Embryonic facial prominence (tissue), 1 donor: Measurements from ENCODE around the gene NFX1.
"Not testable (repeated sequence)": the region's sequence is repeated elsewhere in the genome, so short reads cannot be mapped to it uniquely, and the experiment has no call there.

ENCODE experiments used
- DNase-seq: peaks from one replicate; pipeline ENCODE4 v3.0.0-alpha.2; 2016; ENCODE audit errors: extremely low spot score

The NFX1 gene

DNA sequence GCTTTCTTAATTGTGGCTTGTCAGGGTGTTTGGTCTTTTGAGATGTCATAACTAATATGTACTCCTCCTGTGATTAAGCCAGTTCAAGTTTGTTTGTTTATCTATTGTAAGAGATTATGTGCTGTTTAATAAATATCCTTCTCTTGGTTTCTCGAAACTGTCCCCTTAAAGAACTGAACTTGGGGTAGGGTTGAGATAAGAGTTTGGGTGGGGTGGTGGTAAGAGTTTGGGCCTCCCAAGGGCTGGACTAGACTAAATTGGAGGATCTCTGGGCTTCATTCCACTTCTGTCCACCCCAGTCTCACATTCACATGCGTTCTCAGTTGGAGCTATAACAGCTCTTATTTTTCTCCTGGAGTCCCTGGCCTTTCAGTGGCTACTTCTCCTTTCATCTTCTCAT, 73.8 kb downstream of the NFX1 start:
- DNase-seq, result no peak

DNA sequence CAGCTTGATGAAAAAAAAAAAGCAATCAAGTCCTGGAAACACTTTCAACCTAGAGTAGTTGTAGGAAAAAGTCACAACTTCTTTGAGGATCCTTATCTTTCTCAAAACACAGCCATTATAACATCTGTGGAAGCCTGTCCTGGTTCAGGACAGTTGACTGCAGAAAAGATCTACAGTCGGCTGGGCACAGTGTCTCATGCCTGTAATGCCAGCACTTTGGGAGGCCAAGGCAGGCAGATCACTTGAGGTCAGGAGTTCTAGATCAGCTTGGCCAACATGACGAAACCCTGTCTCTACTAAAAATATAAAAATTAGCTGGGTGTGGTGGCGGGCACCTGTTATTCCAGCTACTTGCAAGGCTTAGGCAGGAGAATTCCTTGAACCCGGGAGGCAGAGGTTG, 74.5 kb downstream of the NFX1 start:
- DNase-seq, result not testable (repeated sequence)

GRCh38 chr9:33366979-33367480, 76.7 kb downstream of the NFX1 start:
- no peak for DNase-seq

DNA sequence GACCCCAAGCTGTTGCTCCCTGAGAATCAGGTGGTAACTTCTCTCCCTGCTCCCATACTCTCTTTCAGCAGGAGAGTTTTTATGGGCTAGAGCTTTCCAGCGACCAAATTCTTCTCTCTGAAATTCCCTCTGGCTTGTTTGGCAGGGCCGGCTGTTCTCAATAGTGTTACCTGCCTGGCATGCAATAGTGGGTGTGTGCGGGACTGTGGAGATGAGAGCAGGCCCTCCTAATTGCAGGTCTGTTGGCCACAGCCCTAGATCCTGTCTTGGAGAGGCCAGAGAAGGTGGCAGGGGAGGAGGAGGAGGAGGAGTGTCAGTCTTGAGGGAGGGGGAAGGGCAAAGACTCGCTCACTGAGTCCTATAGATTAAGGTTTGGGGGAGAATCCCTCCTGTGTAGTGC, 82.6 kb downstream of the NFX1 start:
- DNase-seq, result no peak

DNA sequence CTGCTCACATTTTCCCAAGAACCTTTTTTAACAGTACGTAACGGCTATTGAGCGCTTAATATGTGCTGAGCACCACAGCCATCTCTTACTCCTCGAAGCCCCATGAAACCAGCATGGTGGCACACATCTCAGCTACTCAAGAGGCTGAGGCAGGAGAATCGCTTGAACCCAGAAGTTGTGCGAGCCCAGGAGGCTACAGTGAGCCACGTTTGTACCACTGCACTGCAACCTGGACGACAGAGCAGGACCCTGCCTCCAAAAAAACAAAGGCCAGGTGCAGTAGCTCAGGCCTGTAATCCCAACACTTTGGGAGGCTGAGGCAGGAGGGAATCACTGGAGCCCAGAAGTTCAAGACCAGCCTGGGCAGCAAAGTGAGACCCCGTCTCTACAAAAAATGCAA, 83.9 kb downstream of the NFX1 start:
- no peak for DNase-seq

- peak; percentile 57 for DNase-seq
These were observed 84.4 kb downstream of the NFX1 start for GRCh38 chr9:33374634-33375237.

DNA sequence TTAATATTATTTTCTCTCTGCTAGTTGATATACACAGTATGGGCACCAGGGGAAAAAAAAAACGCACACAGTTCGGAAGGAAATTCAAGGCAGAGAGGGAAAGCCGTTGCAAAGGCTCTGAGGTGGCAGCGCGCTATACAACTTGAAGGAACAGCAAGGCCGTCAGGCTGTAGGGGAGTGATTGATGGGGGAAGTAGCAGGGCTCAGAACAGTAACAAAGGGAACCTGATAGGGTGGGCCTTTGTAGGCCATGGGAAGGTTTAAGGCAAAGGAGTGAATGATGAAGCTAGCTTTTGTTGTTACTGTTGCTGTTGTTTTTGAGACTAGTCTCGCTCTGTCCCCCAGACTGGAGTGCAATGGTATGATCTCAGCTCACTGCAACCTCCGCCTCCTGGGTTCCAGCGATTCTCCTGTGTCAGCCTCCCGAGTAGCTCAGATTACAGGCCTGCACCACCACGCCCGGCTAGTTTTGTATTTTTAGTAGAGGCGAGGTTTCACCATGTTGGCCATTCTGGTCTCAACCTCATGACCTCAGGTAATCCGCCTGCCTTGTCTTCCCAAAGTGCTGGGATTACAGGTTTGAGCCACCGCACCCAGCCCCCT, 85.0 kb downstream of the NFX1 start:
- no peak for DNase-seq

DNA sequence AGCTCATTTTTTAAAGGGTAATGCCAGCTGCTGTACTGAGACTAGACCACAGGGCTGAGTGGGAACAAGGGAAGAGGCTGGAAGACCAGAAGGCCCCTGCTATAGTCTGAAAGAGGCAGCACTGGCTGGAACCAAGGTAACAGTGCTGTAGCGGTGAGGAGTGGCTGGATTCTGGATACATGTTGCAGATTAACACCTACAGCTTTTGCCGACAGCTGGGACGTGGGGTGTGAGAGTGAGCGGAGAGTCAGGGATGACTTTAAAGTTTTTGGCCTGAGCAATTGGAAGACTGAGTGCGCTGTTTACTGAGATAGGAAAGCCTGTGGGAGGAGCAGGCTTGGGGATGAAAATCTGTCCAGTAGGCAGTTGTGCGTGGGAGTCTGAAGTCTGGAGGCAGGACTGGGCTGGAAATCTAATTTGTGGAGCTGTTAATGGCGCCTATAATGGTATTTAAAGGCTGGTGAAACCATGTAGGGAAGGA, 85.6 kb downstream of the NFX1 start:
- no peak for DNase-seq

- no peak for DNase-seq
These were observed 86.9 kb downstream of the NFX1 start for GRCh38 chr9:33377089-33377715.

DNA sequence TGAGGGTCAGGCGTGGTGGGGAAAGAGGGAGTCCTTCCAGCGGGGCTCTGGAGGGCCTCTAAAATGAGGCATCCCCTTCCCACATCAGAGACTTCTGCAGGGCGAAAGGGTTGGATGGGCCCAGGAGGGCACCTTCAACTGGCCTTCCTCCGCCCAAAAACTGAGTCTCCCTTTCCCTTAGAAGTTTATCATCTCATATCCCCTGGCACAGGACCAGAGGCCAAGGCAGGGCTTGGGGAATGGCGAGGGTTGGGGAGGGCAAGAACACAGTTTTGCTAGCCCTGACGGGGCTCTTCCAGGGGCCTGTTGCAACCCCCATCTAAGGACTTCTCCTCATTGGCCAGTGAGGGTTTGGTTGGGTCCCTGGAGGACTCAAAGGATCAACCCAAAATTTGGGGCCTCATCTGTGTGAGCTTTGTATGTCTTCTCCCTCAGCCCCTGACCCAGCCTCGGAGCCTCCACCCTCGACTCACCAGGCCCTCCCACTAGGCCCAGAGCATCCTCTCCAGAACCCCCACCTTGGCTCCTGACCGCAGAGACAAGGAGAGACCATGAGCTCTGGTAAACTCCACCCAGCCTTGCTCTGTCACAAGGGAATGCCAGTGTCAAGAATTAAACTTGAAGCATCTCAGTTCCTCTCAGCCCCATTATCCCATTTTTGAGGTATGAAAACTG, 87.9 kb downstream of the NFX1 start:
- no peak for DNase-seq

- DNase-seq, result no peak
These were observed 89.5 kb downstream of the NFX1 start for GRCh38 chr9:33379666-33380389.

DNA sequence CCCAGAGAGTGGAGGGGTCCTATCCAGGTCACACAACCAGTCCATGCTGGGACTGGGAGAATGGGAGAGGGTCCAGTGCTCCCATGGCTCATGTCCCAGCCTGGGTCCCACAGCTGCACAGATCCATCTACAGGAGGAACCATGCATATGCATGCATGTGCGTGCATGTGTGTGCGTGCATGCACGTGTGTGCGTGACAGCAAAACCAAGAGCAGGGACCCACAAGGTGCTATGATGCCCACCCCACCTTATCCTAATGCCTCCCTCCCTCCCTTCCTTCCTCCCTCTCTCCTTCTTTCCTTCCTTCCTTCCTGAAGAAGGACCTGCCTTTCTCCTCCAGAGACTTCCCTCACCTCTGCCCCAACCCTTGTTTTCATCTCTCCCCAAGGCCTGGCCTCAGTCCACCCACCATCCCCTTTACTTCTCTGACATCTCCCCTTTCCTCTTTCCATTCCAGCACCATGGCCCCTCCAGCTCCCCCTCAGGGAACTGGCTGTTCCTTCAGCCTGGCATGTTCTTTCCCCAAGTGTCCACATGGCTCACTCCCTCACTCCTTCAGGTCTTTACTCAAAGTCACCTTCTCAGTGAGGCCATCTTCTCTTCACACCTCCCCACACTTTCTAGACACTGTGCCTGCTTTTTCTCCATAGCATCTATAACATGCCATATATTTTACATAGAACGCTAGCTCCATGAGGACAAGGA, 90.2 kb downstream of the NFX1 start:
- no peak for DNase-seq

DNA sequence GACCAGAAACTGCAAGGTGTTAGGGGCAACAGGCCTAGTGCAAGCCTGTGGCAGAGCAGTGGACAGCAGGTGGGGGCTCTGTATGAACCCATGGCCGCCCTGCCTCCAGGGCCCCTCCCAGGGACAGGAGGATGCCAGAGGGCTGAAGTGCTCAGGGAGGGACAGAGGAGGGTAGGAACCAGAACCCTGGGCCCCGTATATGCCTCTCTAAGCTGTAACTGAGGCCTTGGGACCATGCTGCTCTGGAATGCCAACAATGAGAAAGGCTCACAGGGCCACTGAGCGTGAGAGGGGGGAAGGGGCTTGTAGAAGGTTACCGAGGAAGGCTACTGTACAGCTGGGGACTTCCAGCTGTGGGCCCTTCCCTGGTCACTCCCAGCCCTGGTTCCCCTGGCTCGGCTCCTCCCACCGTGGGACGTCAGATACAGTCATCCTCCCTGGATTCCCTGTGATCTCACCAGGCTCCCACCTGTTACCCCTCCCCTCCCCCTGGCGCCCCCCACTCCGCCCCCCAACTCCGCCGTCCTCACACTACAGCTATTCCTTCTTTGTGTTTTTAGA, 91.0 kb downstream of the NFX1 start:
- DNase-seq, result no peak

GRCh38 chr9:33382397-33382796, 92.1 kb downstream of the NFX1 start:
- DNase-seq, result not testable (repeated sequence)

GRCh38 chr9:33383396-33383795, 93.1 kb downstream of the NFX1 start:
- DNase-seq, result not testable (repeated sequence)

DNA sequence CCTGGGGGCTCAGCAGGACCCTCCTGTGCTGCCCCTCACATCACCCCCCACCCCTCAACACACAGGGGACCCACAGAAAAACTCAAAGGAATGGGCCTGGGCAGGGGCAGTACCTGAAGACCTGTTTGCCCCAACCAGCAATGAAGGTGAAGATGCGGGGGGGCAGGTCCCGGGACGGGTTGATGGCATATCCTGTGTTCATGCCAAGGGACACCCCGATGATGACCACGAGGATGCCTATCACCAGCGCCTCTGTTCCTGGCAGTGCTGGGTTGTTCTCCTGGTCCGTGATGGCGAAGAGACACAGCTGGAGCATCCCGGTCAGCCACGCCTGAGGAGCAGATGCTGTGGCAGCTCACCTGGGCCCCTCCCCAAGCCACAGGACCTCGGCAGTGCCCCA, 95.2 kb downstream of the NFX1 start:
- DNase-seq, result not testable (repeated sequence)

DNA sequence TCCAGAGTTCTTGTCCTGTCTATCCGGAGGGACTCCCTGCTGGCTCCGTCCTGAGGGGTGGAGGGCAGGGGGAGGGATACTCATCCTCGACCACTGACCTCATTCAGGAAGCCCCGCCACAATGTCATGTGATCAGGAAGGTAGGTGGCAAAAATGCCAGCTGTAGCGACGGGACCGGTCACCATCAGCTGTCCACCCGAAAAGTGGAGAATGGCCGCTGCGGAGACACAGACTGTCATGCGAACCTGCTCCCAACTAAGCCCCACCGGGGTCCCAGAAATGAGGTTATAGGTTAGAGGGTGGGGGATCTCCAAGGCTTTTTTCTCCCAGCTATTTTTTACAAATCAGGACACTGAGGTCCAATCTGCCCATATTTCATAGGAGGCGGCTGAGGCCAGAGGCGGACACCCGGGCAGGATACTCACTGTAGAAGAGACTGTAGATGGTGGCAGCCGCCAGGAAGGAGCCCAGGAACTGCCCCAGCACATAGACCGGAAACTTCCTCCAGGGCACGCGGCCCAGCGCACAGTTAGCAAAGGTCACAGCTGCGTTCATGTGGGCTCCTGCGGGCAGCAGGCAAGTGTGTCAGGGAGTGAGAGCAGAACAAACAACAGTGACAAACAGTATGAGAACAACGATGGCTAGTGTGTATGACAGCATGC, 95.8 kb downstream of the NFX1 start:
- not testable (repeated sequence) for DNase-seq

- not testable (repeated sequence) for DNase-seq
These were observed 96.3 kb downstream of the NFX1 start for GRCh38 chr9:33386641-33386996.

DNA sequence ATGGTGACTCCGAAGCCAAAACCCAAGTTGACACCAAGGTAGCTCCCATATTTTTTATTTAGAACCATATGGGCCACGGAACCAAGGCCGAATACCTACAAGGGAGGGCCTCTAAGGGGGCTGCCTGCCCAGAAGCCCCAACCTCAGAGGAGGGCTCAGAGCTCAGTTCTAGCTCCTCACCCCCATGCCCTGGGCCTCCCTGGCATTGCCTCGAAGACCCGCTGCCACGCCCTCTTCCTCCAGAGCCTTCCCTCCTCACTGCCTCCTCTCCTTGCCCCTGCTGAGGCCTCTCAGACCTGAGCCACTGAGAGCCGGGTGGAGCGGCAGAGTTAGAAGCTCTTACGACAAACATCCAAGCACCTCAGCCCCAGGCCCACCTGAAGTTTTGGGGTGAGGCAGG, 96.7 kb downstream of the NFX1 start:
- DNase-seq, result not testable (repeated sequence)
